HepG2 (cell line): ENCODE data around the gene JPT1.

ENCODE experiments used
- ELK4 ChIP-seq: sonication (generic); formaldehyde crosslinking; IDR thresholded peaks from 2 replicates; pipeline ENCODE4 v1.9.0; 2021; ENCODE audit warnings: missing genetic modification reagents, borderline replicate concordance
- PCBP1 ChIP-seq: fragments of 200-400 bp; formaldehyde crosslinking; IDR thresholded peaks from 2 replicates; pipeline ENCODE4 v1.6.1; 2017; ENCODE audit warnings: mild to moderate bottlenecking, low read depth, low read length, borderline replicate concordance
- SP2 ChIP-seq: sonication (generic); formaldehyde crosslinking; IDR thresholded peaks from 2 replicates; pipeline ENCODE4 v1.5.1; 2020; ENCODE audit warnings: mild to moderate bottlenecking, missing genetic modification reagents

DNA sequence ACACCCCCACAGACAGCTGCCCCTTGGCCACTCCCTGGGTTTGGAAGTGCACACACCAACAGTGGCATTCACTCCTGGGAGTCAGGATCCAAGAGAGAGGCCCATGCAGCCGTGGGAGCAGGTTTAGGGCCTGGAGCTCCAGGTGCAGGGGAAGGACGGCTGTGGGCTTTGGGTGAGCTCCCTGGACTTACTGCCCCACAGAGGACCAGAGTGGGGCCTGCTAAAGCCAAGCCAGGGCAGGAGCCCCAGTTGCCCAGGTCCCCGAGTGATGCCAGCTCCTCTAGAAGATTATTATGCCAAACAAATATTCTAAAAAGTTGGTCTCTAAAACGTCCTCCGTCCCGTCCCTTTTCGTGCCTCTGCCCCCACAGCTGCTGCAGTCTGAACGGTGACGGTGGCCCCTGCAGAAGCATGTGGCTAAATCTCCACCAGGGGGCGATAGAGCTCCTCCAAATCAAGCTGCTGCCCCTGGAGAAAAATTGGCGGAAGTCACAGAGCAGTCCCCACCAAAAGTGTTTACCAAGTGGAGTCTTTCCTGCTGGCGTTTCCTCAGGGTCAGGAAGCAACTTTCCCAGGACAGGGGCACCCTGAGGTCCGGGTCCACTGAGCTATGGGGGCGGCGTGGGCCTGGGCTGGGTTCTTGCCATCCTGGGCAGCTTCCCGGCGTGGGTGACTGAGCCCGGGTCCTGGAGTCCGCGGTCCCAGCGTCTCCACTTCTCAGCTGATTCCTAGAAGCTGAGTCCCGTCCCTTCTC, 40.3 kb downstream of the JPT1 start:
- TF ChIP-seq SP2 (CRISPR knock-in tag) (no peak), ELK4 (CRISPR knock-in tag) (no peak), PCBP1 (no peak)
